Measurements from ENCODE around the gene RGS12.

DNA sequence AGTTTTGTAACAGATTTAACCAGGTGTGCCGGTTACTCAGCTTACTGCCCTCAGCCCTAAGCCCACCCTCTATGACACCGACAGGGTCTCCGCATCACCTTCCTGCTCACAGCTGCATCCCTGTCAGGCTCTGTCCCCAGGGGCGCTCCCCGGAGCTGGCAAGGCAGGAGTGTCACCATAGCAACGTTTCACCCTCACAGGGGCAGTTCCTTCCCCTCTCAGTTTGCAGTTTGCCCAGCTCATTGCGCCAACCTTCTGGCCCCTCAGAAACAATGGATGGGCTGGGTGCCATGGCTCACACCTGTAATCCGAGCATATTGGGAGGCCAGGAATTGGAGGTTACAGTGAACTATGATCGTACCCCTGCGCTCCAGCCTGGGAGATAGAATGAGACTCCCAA lies 42.6 kb downstream of the RGS12 start:
- TF ChIP-seq, protein P1, sequence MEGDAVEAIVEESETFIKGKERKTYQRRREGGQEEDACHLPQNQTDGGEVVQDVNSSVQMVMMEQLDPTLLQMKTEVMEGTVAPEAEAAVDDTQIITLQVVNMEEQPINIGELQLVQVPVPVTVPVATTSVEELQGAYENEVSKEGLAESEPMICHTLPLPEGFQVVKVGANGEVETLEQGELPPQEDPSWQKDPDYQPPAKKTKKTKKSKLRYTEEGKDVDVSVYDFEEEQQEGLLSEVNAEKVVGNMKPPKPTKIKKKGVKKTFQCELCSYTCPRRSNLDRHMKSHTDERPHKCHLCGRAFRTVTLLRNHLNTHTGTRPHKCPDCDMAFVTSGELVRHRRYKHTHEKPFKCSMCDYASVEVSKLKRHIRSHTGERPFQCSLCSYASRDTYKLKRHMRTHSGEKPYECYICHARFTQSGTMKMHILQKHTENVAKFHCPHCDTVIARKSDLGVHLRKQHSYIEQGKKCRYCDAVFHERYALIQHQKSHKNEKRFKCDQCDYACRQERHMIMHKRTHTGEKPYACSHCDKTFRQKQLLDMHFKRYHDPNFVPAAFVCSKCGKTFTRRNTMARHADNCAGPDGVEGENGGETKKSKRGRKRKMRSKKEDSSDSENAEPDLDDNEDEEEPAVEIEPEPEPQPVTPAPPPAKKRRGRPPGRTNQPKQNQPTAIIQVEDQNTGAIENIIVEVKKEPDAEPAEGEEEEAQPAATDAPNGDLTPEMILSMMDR (IDR thresholded peaks at IDR 0.05), result no peak
- no peak for TF ChIP-seq POLR2A (IDR thresholded peaks at IDR 0.05)

All from sigmoid colon (tissue), 3 donors.